ENCODE measurements around the gene FAT1. TPM values are rescaled to one million over a fixed set of nuclear protein-coding genes. Genes with fewer than 3 reads are reported as not detected.

The FAT1 gene
- total and polyA plus RNA-seq, 2 donors (not counting 1 experiment from before 2014, with no cell fraction given), result 151 to 729 TPM

DNA sequence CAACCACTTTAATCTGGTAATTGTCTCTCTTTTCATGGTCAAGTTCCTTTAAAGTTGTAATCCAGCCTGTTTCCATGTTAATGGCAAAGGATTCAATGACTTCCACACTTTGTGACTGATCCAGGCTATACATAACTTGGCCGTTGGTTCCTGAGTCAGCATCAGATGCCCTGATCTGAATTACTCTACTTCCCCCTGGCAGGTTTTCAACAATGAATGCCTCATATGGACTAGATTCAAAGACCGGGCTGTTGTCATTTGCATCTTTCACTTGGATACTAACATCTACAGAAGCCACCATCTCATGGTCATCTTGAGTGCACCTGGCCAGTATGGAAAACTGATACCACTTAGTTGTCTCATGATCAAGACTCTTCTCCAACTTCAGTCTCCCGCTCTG is 105.7 kb downstream of the FAT1 start:
- H3K4me2 ChIP-seq (ENCODE audit: extremely low read depth, insufficient read depth, low read length), result no peak overlapping the region
- no peak for TF ChIP-seq EZH2 (IDR thresholded peaks at IDR 0.05; ENCODE audit: low read length, missing control alignments)
- TF ChIP-seq, protein P1, sequence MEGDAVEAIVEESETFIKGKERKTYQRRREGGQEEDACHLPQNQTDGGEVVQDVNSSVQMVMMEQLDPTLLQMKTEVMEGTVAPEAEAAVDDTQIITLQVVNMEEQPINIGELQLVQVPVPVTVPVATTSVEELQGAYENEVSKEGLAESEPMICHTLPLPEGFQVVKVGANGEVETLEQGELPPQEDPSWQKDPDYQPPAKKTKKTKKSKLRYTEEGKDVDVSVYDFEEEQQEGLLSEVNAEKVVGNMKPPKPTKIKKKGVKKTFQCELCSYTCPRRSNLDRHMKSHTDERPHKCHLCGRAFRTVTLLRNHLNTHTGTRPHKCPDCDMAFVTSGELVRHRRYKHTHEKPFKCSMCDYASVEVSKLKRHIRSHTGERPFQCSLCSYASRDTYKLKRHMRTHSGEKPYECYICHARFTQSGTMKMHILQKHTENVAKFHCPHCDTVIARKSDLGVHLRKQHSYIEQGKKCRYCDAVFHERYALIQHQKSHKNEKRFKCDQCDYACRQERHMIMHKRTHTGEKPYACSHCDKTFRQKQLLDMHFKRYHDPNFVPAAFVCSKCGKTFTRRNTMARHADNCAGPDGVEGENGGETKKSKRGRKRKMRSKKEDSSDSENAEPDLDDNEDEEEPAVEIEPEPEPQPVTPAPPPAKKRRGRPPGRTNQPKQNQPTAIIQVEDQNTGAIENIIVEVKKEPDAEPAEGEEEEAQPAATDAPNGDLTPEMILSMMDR (conservative IDR thresholded peaks at IDR 0.05 in 1 of 2, IDR thresholded peaks at IDR 0.05 in 1 of 2; ENCODE audit: low read depth in 1 of 2, low read length in 2 of 2), result no peak
- peak in 1 of 2 donors; percentile 39 for DNase-seq (ENCODE audit: low read depth in 2 of 2)
- H4K20me1 ChIP-seq (ENCODE audit: control insufficient read depth, extremely low read depth, insufficient read depth, low read length), result no peaks in the 10 kb centered on the region
- H3K36me3 ChIP-seq (ENCODE audit: control insufficient read depth, insufficient read depth, low read length), result peaks cover 25% of the 10 kb centered on the region
- no peak overlapping the region for H3K9ac ChIP-seq (ENCODE audit: insufficient read depth, low read length)
- no peak overlapping the region for H3K4me3 ChIP-seq (replicated peaks in 1 of 4; ENCODE audit: control extremely low read depth in 1 of 4, insufficient read depth in 1 of 4, low read depth in 3 of 4, low read length in 4 of 4)
- H3K27ac ChIP-seq (ENCODE audit: insufficient read depth, low read length), result no peak overlapping the region
- peaks cover 24% of the 10 kb centered on the region for H3K79me2 ChIP-seq (ENCODE audit: control insufficient read depth, insufficient read depth, low read length)
- H3K27me3 ChIP-seq (ENCODE audit: control insufficient read depth, insufficient read depth, low read length), result no peaks in the 10 kb centered on the region
- no peaks in the 10 kb centered on the region for H3K9me3 ChIP-seq (ENCODE audit: control insufficient read depth, insufficient read depth, low read depth, low read length)
- no peak overlapping the region for H2AFZ ChIP-seq (ENCODE audit: low read length)
- peaks cover 8% of the 10 kb centered on the region for H3K4me1 ChIP-seq (ENCODE audit: control insufficient read depth, extremely low read depth, insufficient read depth, low read length)

DNA sequence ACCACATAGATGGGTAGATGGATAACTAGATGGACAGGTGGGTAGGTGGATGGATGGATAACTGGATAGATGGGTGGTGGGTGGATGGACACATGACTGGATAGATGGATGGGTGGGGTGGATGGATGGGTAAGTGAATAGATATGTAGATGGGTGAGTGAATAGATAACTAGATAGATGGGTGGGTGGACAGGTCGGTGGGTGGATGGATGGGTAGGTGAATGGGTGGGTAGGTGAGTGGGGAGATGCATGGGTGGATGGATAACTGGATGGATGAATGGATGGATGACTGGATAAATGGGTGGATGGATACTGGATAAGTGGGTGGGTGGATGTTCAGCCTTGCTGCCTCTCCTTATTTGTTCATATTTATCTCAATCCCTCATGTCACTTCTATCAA is 116.2 kb downstream of the FAT1 start:
- Histone ChIP-seq H2AFZ (ENCODE audit: low read length) (no peak overlapping the region), H3K4me2 (ENCODE audit: extremely low read depth, insufficient read depth, low read length) (no peak overlapping the region), H3K9ac (ENCODE audit: insufficient read depth, low read length) (no peak overlapping the region), H3K4me3 (replicated peaks in 1 of 4; ENCODE audit: control extremely low read depth in 1 of 4, insufficient read depth in 1 of 4, low read depth in 3 of 4, low read length in 4 of 4) (no peak overlapping the region), H3K27ac (ENCODE audit: insufficient read depth, low read length) (no peak overlapping the region), H3K4me1 (ENCODE audit: control insufficient read depth, extremely low read depth, insufficient read depth, low read length) (no peaks in the 10 kb centered on the region), H3K27me3 (ENCODE audit: control insufficient read depth, insufficient read depth, low read length) (no peaks in the 10 kb centered on the region), H3K79me2 (ENCODE audit: control insufficient read depth, insufficient read depth, low read length) (no peaks in the 10 kb centered on the region), H4K20me1 (ENCODE audit: control insufficient read depth, extremely low read depth, insufficient read depth, low read length) (no peaks in the 10 kb centered on the region), H3K36me3 (ENCODE audit: control insufficient read depth, insufficient read depth, low read length) (peaks cover 25% of the 10 kb centered on the region), H3K9me3 (ENCODE audit: control insufficient read depth, insufficient read depth, low read depth, low read length) (no peaks in the 10 kb centered on the region)
- DNase-seq (ENCODE audit: low read depth in 2 of 2), result no peak
- no peak for TF ChIP-seq EZH2 (IDR thresholded peaks at IDR 0.05; ENCODE audit: low read length, missing control alignments)
- TF ChIP-seq, protein P1 (conservative IDR thresholded peaks at IDR 0.05 in 1 of 2, IDR thresholded peaks at IDR 0.05 in 1 of 2; ENCODE audit: low read depth in 1 of 2, low read length in 2 of 2), result no peak

DNA sequence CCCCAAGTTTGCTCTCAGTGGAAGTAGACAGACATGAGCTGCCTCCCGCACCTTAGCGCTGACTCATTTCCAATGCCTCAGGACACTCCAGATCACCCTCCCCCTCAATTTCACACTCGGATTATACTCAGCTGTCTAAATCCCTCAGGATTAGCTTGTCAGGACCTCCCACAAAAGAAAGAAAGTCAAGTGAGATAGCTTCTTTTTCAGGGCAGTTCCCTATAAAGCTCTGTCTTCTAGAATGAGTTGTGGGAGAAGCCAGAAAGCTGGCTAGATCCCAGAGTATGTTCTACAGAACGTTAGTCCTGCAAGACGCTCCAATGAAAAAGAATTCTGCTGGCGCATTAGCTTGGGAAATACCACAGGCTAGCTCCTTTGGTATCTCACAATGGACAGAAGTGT is 117.1 kb downstream of the FAT1 start:
- peaks cover 25% of the 10 kb centered on the region for H3K36me3 ChIP-seq (ENCODE audit: control insufficient read depth, insufficient read depth, low read length)
- no peak overlapping the region for H3K27ac ChIP-seq (ENCODE audit: insufficient read depth, low read length)
- no peak overlapping the region for H3K9ac ChIP-seq (ENCODE audit: insufficient read depth, low read length)
- H3K79me2 ChIP-seq (ENCODE audit: control insufficient read depth, insufficient read depth, low read length), result no peaks in the 10 kb centered on the region
- H3K4me3 ChIP-seq (replicated peaks in 1 of 4; ENCODE audit: control extremely low read depth in 1 of 4, insufficient read depth in 1 of 4, low read depth in 3 of 4, low read length in 4 of 4), result no peak overlapping the region
- H3K27me3 ChIP-seq (ENCODE audit: control insufficient read depth, insufficient read depth, low read length), result no peaks in the 10 kb centered on the region
- H3K4me1 ChIP-seq (ENCODE audit: control insufficient read depth, extremely low read depth, insufficient read depth, low read length), result no peaks in the 10 kb centered on the region
- H4K20me1 ChIP-seq (ENCODE audit: control insufficient read depth, extremely low read depth, insufficient read depth, low read length), result no peaks in the 10 kb centered on the region
- H2AFZ ChIP-seq (ENCODE audit: low read length), result no peak overlapping the region
- no peak overlapping the region for H3K4me2 ChIP-seq (ENCODE audit: extremely low read depth, insufficient read depth, low read length)
- peak in 1 of 2 donors; percentile 66 for DNase-seq (ENCODE audit: low read depth in 2 of 2)
- no peak for TF ChIP-seq EZH2 (IDR thresholded peaks at IDR 0.05; ENCODE audit: low read length, missing control alignments)
- H3K9me3 ChIP-seq (ENCODE audit: control insufficient read depth, insufficient read depth, low read depth, low read length), result no peaks in the 10 kb centered on the region

Data from fibroblast of lung (primary cell).